Ovary (tissue), 9 donors: ENCODE results near the gene BAK1. TPM values are rescaled to one million over a fixed set of nuclear protein-coding genes. Genes with fewer than 3 reads are reported as not detected.

ENCODE experiments used
- DNase-seq, 5 donors: peaks; one replicate each; pipeline ENCODE4 v3.0.0-alpha.2; 2019 to 2020
- H3K27ac ChIP-seq, 2 donors: fragments of 200-600 bp; one replicate each; pipeline versions ENCODE4 v1.5.1 to v1.8.0; 2019 to 2022
- H3K27me3 ChIP-seq: fragments of 200-600 bp; one replicate; pipeline ENCODE4 v1.8.0; 2022
- H3K36me3 ChIP-seq: fragments of 200-600 bp; sonication (generic); one replicate; pipeline ENCODE4 v1.5.1; 2019
- H3K4me1 ChIP-seq: one replicate; pipeline ENCODE4 v1.8.1; 2013; ENCODE audit warnings: mild to moderate bottlenecking, moderate library complexity; ENCODE audit not compliant: insufficient read depth
- H3K4me3 ChIP-seq: fragments of 200-600 bp; sonication (generic); one replicate; pipeline ENCODE4 v1.5.1; 2017
- H3K9me3 ChIP-seq, 2 donors: fragments of 200-600 bp in 1 of 2; sonication (generic) in 1 of 2; one replicate each; pipeline versions ENCODE4 v1.5.1 to v1.8.1; 2013 to 2019; ENCODE audit warnings: mild to moderate bottlenecking in 1 of 2, moderate library complexity in 1 of 2
- CTCF ChIP-seq, 3 donors: fragments of 450-650 bp in 2 of 3; fragments of 200-600 bp in 1 of 3; IDR thresholded peaks; one replicate each; pipeline versions ENCODE4 v1.5.1 to v1.8.0; 2016 to 2022; ENCODE audit warnings: antibody characterized with exemption in 3 of 3, mild to moderate bottlenecking in 1 of 3
- EP300 ChIP-seq: sonication (generic); formaldehyde crosslinking; IDR thresholded peaks from one replicate; pipeline ENCODE4 v1.6.1; 2017; ENCODE audit warnings: antibody characterized with exemption
- POLR2A ChIP-seq: fragments of 450-650 bp; IDR thresholded peaks from one replicate; pipeline ENCODE4 v1.6.1; 2017; ENCODE audit warnings: antibody characterized with exemption, mild to moderate bottlenecking, moderate library complexity
- WGBS, 3 donors: extraction: QIAGEN DNeasy Blood & Tissue Kit in 1 of 3; methylation state at CpG; one replicate each; pipeline versions ENCODE4 v1.1.5 to v1.1.7; 2013 to 2017; 5-methylcytosine and 5-hydroxymethylcytosine counted together
- intact Hi-C, 4 donors: fragments of 100-400 bp; cut with DNase I; formaldehyde crosslinking; loops; one replicate each; pipeline versions ENCODE4 v1.11.0 to v1.15.1; 2022 to 2023
- polyA plus RNA-seq, 2 donors: library from polyadenylated mRNA; stranded (reverse); fragments of 200-250 nt in 1 of 2; fragments of 350-450 nt in 1 of 2; fragmentation: Illumina TruSeq in 1 of 2; extraction: RNeasy Lipid Tissue Mini Kit (QIAGEN cat#74804) in 1 of 2; gene quantifications; one replicate each; pipeline ENCODE4 v1.2.3, GENCODE V29; 2013 to 2014
- total RNA-seq, 7 donors: library from RNA; depleted of rRNA in 2 of 7; stranded (reverse); fragments of >200 nt in 2 of 7; fragmentation: NEBNext Ultra II Directional in 3 of 7; extraction: Animal tissue kit (Norgen Biotek cat#: 25700) in 3 of 7; gene quantifications; one replicate each; pipeline versions ENCODE4 v1.1.0 to v1.2.4, GENCODE V29; 2016 to 2023
- donor health status: DM: no; HTN: no; CAD: no; lungs with moderate emphysema.
- donor health status: DM: no; HTN: no; CAD: no.
- donor health status: Bipolar disorder and iron deficiency.
- donor health status: DM: yes; HTN: yes; CAD: no.
- donor health status: DM: no; HTN: no; CAD: no.
- donor health status: DM: yes; HTN: yes; CAD: no.

The BAK1 gene
- total and polyA plus RNA-seq, 9 donors = 3.9 to 16.9 (median 10.4) TPM

GRCh38 chr6:33570806-33571636 lies 9.1 kb downstream of the BAK1 start:
- H3K9me3 ChIP-seq = no peaks in the 10 kb centered on the region
- H3K27me3 ChIP-seq = no peaks in the 10 kb centered on the region
- DNase-seq = peak; percentile 68 to 87 (median 77)
- H3K4me3 ChIP-seq = peak overlapping the region; percentile 58
- peak overlapping the region; percentile 66 to 80 for H3K27ac ChIP-seq
- peaks cover 2% of the 10 kb centered on the region for H3K4me1 ChIP-seq
- 1 to 2% (median 1%) methylated on average over 43 to 44 of the region's 44 CpGs for WGBS, 3 donors
- TF ChIP-seq CTCF (IDR thresholded peaks at IDR 0.05) = no peak
- no peak for TF ChIP-seq EP300
- no peak for TF ChIP-seq POLR2A
- H3K36me3 ChIP-seq = no peaks in the 10 kb centered on the region
- intact Hi-C loops = no loop called here

GRCh38 chr6:33568826-33569570 lies 11.1 kb downstream of the BAK1 start:
- DNase-seq = no peak
- no peaks in the 10 kb centered on the region for H3K9me3 ChIP-seq
- 94 to 96% (median 96%) methylated on average over 6 of the region's 6 CpGs for WGBS, 3 donors
- H3K36me3 ChIP-seq = no peaks in the 10 kb centered on the region
- H3K27ac ChIP-seq = no peak overlapping the region
- no peak overlapping the region for H3K4me3 ChIP-seq
- H3K4me1 ChIP-seq = peaks cover 2% of the 10 kb centered on the region
- intact Hi-C loops = loop anchor here in 1 of 4 donors (10.0 kb wide), 1 partner anchor 114 kb away; the partner anchor contains the start of gene ZBTB9
- TF ChIP-seq CTCF (IDR thresholded peaks at IDR 0.05) (no peak), POLR2A (no peak), EP300 (no peak)
- no peaks in the 10 kb centered on the region for H3K27me3 ChIP-seq

- peaks cover 2% of the 10 kb centered on the region for H3K4me1 ChIP-seq
- 54 to 76% (median 75%) methylated on average over 8 of the region's 8 CpGs for WGBS, 3 donors
- no peaks in the 10 kb centered on the region for H3K9me3 ChIP-seq
- no peaks in the 10 kb centered on the region for H3K36me3 ChIP-seq
- H3K4me3 ChIP-seq = no peak overlapping the region
- no peak for DNase-seq
- H3K27ac ChIP-seq = no peak overlapping the region
- H3K27me3 ChIP-seq = no peaks in the 10 kb centered on the region
- TF ChIP-seq POLR2A (no peak), EP300 (no peak), CTCF (IDR thresholded peaks at IDR 0.05) (no peak)
- intact Hi-C loops = loop anchor here in 1 of 4 donors (10.0 kb wide), 1 partner anchor 113 kb away; the partner anchor contains the start of gene ZBTB9
These were observed 12.2 kb downstream of the BAK1 start for GRCh38 chr6:33567836-33568235.

- no peak for DNase-seq
- 51 to 68% (median 62%) methylated on average over 11 of the region's 11 CpGs for WGBS, 3 donors
- H3K4me1 ChIP-seq = no peaks in the 10 kb centered on the region
- H3K36me3 ChIP-seq = no peaks in the 10 kb centered on the region
- intact Hi-C loops = loop anchor here in 1 of 4 donors (10.0 kb wide), 1 partner anchor 112 kb away; the partner anchor contains the start of gene ZBTB9
- no peaks in the 10 kb centered on the region for H3K27me3 ChIP-seq
- TF ChIP-seq EP300 (no peak), POLR2A (no peak), CTCF (IDR thresholded peaks at IDR 0.05) (no peak)
- H3K4me3 ChIP-seq = no peak overlapping the region
- no peaks in the 10 kb centered on the region for H3K9me3 ChIP-seq
- no peak overlapping the region for H3K27ac ChIP-seq
These were observed 13.6 kb downstream of the BAK1 start for GRCh38 chr6:33566182-33567084.
